CD4-positive, alpha-beta T cell treated with Interleukin-21 for 1 hour (primary cell): ENCODE measurements around the gene ERAP2.
"Not testable (repeated sequence)": the region's sequence is repeated elsewhere in the genome, so short reads cannot be mapped to it uniquely, and the experiment has no call there.

Experiments used
- DNase-seq: peaks from one replicate; pipeline ENCODE4 v3.0.0-alpha.2; 2020

Gene ERAP2

DNA sequence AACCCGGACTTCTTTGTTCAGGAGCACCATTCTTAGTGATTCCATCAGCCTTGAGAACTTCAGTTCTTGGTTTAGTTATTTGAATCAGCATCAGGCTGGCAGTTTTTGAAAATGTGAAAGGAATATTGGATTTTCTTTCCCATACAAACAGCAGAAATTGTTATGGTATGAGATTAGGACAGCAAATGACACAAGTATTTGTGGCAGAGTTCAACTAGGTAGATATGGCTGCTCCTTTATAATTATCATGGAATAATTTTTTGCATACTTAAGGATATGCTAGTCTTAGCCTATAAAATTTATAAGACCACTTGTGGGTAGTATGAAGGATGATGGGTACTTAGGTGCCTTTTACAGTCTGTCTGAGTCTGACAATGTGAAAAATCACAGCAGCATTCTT, 25.5 kb downstream of the ERAP2 start:
- DNase-seq, result no peak

DNA sequence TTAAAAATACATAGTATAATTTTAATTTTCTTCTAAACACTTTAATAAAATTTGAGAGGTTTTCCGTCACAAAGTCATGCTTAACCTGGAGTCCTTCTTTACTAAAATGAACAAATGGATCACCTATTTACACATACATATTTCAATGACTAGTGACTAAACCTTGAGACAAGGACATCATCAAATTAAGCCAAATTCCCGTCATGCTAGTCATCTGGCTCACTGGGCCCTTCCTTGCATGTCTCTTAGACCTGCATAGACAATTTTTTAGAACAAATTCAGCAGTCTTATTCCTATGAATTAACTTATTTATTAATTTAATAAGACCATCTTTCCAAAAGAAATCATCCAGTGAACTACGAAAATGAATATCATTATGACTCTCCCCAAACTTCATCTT, 26.6 kb downstream of the ERAP2 start:
- DNase-seq, result no peak

- DNase-seq, result no peak
Measured at GRCh38 chr5:96903300-96903699, 27.0 kb downstream of the ERAP2 start.

DNA sequence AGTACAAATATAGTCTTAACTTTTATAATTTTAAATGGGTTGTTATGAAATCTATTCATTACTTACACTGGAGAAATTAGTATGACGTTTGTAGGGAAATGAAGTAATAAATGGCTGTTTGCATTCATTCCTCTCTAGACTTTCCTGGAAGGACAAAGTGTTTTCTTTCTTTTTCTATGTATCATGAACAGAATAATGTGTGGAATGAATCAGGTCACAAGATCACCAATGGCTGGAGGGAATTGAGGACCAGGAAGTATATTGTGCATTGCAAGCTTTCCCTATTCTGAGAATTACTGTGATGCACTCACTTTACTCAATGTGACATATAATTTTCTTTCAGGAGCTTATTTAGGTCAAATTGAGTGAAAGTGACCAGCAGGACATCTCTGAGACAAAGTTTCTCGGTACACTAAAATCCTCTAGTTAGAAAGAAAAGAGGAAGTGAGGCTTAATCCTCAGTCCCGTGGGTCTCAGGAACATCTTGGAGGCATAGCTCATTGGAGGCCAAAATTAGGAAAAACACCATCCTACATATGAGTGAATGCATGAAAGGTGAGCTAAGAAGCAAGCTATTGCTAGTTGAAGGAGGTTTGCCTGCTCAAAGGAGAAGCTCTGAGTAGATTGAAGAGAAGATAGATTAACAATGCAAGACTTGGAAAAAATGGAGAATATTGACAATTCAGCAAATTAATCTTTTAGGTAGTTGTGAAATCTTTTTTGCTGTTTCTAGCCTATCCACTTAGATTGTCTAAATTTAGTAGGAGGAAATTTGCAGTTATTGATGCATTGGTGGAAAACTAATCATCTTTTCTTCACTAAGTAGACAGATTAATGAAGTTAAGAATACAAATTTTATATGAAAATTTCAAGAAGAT, 28.0 kb downstream of the ERAP2 start:
- DNase-seq, result no peak

- no peak for DNase-seq
Measured at GRCh38 chr5:96905864-96906263, 29.6 kb downstream of the ERAP2 start.

DNA sequence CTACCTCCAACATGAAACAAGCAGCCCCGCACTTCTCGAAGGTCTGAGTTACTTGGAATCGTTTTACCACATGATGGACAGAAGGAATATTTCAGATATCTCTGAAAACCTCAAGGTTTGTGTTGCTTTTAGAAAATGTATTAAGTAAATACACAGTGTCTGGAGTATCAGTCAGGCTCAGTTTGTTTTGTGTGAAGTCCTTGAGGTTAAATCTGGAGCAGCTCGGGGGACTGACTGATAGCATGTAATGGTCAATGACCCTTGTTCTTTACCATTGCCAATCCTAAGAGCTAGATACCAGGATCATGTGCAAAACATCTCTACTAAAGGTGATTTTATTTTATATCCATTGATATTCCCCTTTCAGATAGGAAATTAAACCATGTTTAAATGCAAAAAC, 32.7 kb downstream of the ERAP2 start:
- DNase-seq, result no peak

GRCh38 chr5:96909435-96909834, 33.1 kb downstream of the ERAP2 start:
- no peak for DNase-seq

- no peak for DNase-seq
Measured at GRCh38 chr5:96911139-96911538, 34.8 kb downstream of the ERAP2 start.

GRCh38 chr5:96913233-96913632, 36.9 kb downstream of the ERAP2 start:
- DNase-seq, result no peak

- no peak for DNase-seq
Measured at GRCh38 chr5:96919754-96920197, 43.5 kb downstream of the ERAP2 start.

- DNase-seq, result no peak
Measured at GRCh38 chr5:96920744-96921355, 44.5 kb downstream of the ERAP2 start.

- DNase-seq, result no peak
Measured at GRCh38 chr5:96922499-96923244, 46.4 kb downstream of the ERAP2 start.

- no peak for DNase-seq
Measured at GRCh38 chr5:96924016-96924443, 47.7 kb downstream of the ERAP2 start.

GRCh38 chr5:96926276-96926675, 50.0 kb downstream of the ERAP2 start:
- DNase-seq, result no peak

DNA sequence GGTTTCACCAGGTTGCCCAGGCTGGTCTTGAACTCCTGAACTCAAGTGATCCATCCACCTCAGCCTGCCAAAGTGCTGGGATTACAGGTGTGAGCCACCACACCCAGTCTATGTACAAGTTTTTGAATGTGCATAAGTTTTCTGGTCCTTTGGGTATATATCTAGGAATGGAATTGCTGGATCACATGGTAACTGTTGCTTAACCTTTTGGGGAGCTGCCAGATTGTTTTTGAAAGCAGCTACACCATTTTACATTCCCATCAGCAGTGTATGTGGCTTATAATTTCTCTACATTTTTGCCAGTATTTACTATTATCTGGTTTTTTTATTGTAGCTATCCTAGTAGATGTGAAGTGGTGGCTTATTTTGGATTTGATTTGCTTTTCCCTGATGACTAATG, 50.7 kb downstream of the ERAP2 start:
- DNase-seq, result no peak

DNA sequence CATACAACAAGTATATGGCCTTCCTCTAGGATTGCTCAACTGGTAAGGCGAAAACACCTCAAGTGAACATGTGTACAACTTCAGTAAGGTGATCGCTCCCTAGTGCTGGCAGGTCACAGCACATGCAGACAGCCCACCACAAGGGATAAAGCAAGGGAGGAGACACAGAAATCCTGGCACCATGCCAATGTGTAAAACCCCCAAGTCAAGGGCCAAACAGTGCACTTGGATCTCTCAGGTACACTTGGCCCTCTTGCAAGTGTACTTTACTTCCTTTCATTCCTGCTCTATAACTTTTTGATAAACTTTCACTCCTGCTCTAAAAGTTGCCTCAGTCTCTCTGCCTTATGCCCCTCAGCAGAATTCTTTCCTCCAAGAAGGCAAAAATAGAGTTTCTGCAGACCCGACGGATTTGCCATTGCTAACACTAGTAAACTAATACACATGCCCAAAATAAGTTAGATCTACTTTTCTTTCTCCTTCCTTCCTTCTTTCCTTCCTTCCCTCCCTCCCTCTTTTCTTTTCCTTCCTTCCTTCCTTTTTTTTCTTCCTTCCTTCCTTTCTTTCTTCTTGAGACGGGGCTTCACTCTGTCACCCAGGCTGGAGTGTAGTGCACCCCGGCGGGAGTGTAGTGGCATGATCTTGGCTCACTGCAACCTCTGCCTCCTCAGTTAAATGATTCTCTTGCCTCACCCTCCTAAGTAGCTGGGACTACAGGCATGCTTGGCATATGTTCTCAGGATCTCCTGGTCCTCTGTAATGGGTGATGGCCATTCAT, 52.8 kb downstream of the ERAP2 start:
- DNase-seq, result no peak

GRCh38 chr5:96930058-96930457, 53.8 kb downstream of the ERAP2 start:
- DNase-seq, result no peak

DNA sequence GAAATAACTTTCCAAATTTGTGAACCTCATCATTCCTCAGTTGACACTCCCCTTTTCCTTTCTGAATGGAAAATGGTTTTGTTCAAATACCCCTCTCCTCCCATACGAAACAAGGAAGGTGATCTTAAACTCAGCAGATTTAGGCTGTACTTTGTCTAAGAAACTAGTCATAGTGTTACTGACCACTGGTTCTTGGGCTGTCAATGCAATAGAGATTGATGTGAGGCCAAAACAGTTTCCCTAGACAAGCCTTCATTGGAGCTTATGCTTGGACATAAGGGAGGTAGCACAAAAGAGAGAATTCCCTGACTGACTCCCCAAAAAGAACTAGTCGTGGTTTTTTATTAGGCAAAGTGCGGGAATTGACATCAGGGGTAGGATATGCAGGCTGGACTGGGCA, 54.3 kb downstream of the ERAP2 start:
- no peak for DNase-seq

DNA sequence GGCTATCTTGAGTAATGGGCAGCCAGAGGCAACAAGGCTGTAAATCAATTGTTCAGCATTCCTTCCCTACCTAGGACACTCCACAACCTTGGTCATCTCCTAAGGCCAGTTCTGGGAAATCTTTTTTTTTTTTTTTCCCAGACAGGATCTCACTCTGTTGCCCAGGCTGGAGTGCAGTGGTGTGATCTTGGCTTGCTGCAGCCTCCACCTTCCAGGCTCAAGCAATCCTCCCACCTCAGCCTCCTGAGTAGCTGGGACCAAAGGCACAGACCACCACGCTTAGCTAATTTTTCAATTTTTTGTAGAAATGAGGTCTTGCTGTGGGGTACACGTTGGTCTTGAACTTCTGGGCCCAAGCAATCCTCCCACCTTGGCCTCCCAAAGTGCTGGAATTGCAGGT, 54.7 kb downstream of the ERAP2 start:
- DNase-seq, result not testable (repeated sequence)

DNA sequence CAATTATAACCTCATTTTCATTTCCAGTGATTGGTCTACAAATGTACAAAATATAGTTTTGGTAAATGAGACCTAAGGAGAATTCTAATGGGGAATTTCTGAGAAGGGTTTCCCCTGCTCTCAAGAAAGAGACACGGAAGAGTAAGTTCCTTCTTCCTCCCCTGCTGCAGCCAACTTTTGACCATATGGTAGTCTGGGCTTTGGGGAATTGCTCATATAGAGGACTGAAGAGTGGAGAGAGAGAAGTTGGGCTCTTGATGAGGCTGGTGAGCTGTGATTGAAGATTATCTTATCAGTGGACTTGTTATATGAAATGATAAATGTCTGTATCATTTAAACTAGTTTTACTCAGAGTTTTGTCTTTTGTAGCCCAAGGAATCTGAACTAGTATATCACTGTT, 55.3 kb downstream of the ERAP2 start:
- no peak for DNase-seq

- no peak for DNase-seq
Measured at GRCh38 chr5:96932026-96932425, 55.7 kb downstream of the ERAP2 start.

GRCh38 chr5:96933764-96934707, 57.7 kb downstream of the ERAP2 start:
- DNase-seq, result peak; percentile 16
